ENCODE measurements around the gene RAB39B. TPM values are rescaled to one million over a fixed set of nuclear protein-coding genes. Genes with fewer than 3 reads are reported as not detected.

RAB39B gene
- total RNA-seq, 1 donor from 2014 or later = not detected

DNA sequence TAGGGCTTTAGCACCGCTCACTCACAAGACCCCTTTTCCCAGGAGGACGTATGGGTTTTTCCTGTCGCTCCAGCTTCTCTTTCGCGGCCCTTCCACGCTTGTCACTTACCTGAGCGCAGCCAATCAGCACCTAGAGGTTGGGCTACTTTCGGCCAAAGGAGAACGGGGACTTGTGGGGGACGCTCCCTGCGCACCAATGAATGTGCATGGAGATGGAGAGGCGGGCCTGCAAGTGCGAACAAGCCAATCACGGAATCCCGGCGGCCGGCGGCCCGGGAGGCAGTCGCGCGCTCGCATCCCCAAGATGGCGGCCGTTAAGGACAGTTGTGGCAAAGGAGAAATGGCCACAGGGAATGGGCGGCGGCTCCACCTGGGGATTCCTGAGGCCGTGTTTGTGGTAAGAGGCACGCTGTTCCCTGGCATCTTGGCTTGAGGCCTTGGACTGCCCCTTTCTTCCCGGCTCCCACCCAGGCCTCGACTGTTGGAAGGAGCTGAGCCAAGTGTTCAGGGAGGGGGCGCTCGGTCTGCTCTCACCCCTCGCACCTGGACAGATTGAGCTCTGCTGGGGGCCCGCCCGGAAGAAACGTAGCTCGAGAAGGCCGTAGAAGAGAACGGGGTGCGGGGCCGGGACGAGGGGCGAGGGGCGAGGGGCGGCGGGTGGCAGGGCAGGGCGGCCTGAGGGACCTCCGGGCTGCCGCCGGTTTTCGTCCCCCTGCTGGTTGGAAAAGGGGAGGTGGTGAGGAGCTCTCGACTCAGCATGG lies 47.9 kb downstream of the RAB39B start, which contains the start of gene VBP1:
Gene VBP1, plus strand, starts transcription at position 282 of the 761 bp plus-strand sequence. Its CDS starts 23 bp downstream, at position 305.
- DNase-seq (ENCODE audit: extremely low read depth, low read depth, low spot score) = peak; percentile 66

DNA sequence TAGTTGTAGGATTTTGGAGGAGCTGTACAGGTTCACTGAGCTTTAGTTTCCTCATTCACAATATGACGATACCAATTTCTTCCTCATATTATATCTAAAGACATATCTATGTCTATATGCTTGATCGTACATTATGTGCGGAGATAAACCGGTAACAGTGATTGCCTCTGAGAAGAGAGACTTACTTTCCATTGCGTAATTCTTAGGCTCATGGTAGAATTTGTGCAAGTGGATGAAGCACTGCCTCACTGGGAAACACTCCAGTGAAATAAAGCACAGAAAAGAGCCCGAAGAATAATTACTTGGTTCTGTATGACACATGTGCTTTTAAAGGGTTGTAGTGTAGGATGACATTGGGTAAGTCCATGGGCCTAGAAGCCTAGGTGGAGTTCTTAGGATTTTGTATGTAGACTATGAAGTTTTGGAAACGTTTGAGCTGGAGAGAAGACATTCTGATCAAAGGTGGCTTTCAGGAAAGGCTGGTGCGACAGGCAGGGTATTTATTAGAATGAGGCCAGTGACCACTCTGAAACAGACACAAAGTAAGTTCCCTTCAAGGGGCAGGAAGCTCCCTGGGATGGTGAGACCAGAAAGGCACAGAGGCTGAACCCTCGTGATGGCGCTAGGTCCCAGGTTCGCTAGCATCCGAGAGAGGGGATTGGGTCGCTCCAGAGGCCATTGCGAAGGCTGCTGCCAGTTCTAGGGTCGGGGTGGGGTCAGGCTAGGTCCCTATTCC lies 48.7 kb downstream of the RAB39B start:
- DNase-seq (ENCODE audit: extremely low read depth, low read depth, low spot score) = no peak

DNA sequence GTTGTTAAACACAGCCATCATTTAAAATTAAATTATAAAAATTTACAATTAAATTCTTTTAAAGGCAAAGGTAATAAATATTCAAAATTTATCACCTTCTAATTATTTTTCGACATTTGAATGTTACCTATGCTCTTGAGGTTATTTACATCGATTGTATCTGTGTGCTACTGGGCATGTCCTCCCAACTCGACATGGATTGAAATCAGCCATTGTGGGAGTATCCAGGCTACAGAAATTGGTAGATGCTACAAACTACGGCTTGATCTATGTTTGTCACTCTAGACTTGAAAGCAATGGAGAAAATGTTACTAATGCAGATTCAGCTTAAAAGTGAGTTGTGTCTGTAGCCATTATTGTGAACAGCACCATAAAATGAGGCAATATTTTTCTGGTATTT lies 50.6 kb downstream of the RAB39B start:
- DNase-seq (ENCODE audit: extremely low read depth, low read depth, low spot score) = no peak

DNA sequence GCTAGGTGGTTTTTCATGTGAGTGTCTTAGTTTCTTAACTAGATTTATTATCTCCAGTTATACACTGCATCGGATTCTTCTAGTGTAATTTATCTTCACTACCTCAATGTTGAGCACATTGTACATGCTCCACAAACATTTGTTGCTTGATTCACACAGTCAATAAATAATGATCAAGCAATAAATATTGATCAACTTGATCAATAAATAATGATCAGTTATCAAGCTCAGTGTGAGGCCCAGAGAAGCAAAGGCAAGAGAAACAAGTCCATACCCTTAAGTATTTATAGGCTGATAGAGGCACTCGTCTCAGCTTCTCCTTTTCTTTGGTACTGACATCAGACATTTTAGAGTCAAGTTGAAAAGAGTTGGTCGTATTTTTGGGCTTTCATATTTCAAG lies 53.1 kb downstream of the RAB39B start:
- no peak for DNase-seq (ENCODE audit: extremely low read depth, low read depth, low spot score)

Other genes starting within 250 kb of the RAB39B start
- 1.5 and 1.8 TPM in 2 replicates for gene F8, start 241.8 kb downstream of the RAB39B start, total RNA-seq
- 22.5 and 32.2 TPM in 2 replicates for gene FUNDC2, start 237.6 kb downstream of the RAB39B start, total RNA-seq
- gene CMC4, start 193.4 kb downstream of the RAB39B start, total RNA-seq = 10.6 and 10.9 TPM in 2 replicates
- gene MTCP1, start 193.4 kb downstream of the RAB39B start, total RNA-seq = 0.92 and 6.6 TPM in 2 replicates
- 15.8 and 16.2 TPM in 2 replicates for gene BRCC3, start 193.0 kb downstream of the RAB39B start, total RNA-seq
- gene VBP1, start 48.0 kb downstream of the RAB39B start, total RNA-seq = 36.1 and 42.6 TPM in 2 replicates
- gene CLIC2, start 70.1 kb upstream of the RAB39B start, total RNA-seq = 2.2 and 4.0 TPM in 2 replicates
- not detected in 2 replicates for gene F8A2, start 117.6 kb upstream of the RAB39B start, total RNA-seq
- 1.8 and 9.0 TPM in 2 replicates for gene F8A3, start 194.1 kb upstream of the RAB39B start, total RNA-seq